ENCODE measurements around the gene CCR4. TPM values are rescaled to one million over a fixed set of nuclear protein-coding genes. Genes with fewer than 3 reads are reported as not detected.

The CCR4 gene
- total and polyA plus RNA-seq, 9 of the 15 experiments (the other 6 are each of a cell fraction or from before 2014, with no cell fraction given): 0.04 to 0.47 (median 0.25) TPM; not detected in 1

GRCh38 chr3:32934150-32934742 is 17.2 kb upstream of the CCR4 start:
- peak; percentile 61; the same call in 2 of the 3 replicates for ATAC-seq
- no TSS peak for BruUV-seq (replicated peaks)
- 0 out of 2 replicates have a peak, but pooled peaks have one; percentile 27 for TF ChIP-seq SPI1 (IDR thresholded peaks at IDR 0.05; ENCODE audit: borderline replicate concordance, low read depth, low read length)
- no peak for TF ChIP-seq IFI16 (CRISPR knock-in tag; IDR thresholded peaks at IDR 0.05)
- TF ChIP-seq POLR3A (IDR thresholded peaks at IDR 0.05; ENCODE audit: borderline replicate concordance, extremely low read depth, insufficient read depth, insufficient read length): no peak
- TF ChIP-seq ZZZ3 (IDR thresholded peaks at IDR 0.05): no peak
- TF ChIP-seq ZNF316 (IDR thresholded peaks at IDR 0.05): peak; percentile 31; the same call in 1 of the 2 replicates
- peak; percentile 54; the same call in 1 of the 2 replicates for TF ChIP-seq ARID3A (IDR thresholded peaks at IDR 0.05; ENCODE audit: borderline replicate concordance, low read depth, low read length)
- no peak for TF ChIP-seq SNIP1 (IDR thresholded peaks at IDR 0.05; ENCODE audit: low read depth)
- TF ChIP-seq SIN3B (IDR thresholded peaks at IDR 0.05; ENCODE audit: low read depth): no peak
- TF ChIP-seq DIDO1 (tag; IDR thresholded peaks at IDR 0.05; ENCODE audit: low read depth): no peak
- TF ChIP-seq FOXA3 (CRISPR knock-in tag; conservative IDR thresholded peaks at IDR 0.05 in 1 of 2, IDR thresholded peaks at IDR 0.05 in 1 of 2): no peak
- TF ChIP-seq ZNF184 (CRISPR knock-in tag; IDR thresholded peaks at IDR 0.05): no peak
- TF ChIP-seq NFE2L1 (tag; IDR thresholded peaks at IDR 0.05; ENCODE audit: borderline replicate concordance, low read depth): no peak
- no peak for TF ChIP-seq MXD1 (CRISPR knock-in tag; IDR thresholded peaks at IDR 0.05; ENCODE audit: borderline replicate concordance, poor library complexity, severe bottlenecking)
- TF ChIP-seq SMC3 (conservative IDR thresholded peaks at IDR 0.05; ENCODE audit: insufficient read depth, low read depth, low read length): peak; percentile 86
- no peak for TF ChIP-seq KAT2B (IDR thresholded peaks at IDR 0.05; ENCODE audit: low read depth, low read length)
- TF ChIP-seq PML (IDR thresholded peaks at IDR 0.05; ENCODE audit: low read length): no peak
- peak; percentile 46; the same call in 1 of the 2 replicates for TF ChIP-seq MAFK (IDR thresholded peaks at IDR 0.05; ENCODE audit: low read length)
- peak; percentile 65 to 84 (median 78) for TF ChIP-seq CTCF (IDR thresholded peaks at IDR 0.05 in 2 of 3, conservative IDR thresholded peaks at IDR 0.05 in 1 of 3; ENCODE audit: insufficient read depth in 2 of 3, low read depth in 1 of 3, low read length in 3 of 3)
- TF ChIP-seq ZNF707 (CRISPR knock-in tag; conservative IDR thresholded peaks at IDR 0.05): no peak

More at GRCh38 chr3:32934150-32934742, 17.2 kb upstream of the CCR4 start:
- Histone ChIP-seq H3K9me3 (replicated peaks; ENCODE audit: control insufficient read depth, insufficient read depth, low read depth, low read length) (no peaks in the 10 kb centered on the region), H3K27ac (ENCODE audit: extremely low read depth, low read depth, low read length) (no peak overlapping the region), H3K79me2 (ENCODE audit: control insufficient read depth, insufficient read depth, low read length) (no peaks in the 10 kb centered on the region), H3K9ac (ENCODE audit: insufficient read depth in 1 of 2, low read depth in 2 of 2, low read length in 2 of 2) (no peak overlapping the region), H3K9me1 (ENCODE audit: control insufficient read depth, insufficient read depth, low read length) (no peaks in the 10 kb centered on the region), H3K4me2 (ENCODE audit: insufficient read depth, low read length) (no peak overlapping the region), H4K20me1 (replicated peaks; ENCODE audit: control insufficient read depth, insufficient read depth, low read length) (no peaks in the 10 kb centered on the region), H2AFZ (ENCODE audit: low read depth, low read length) (no peak overlapping the region), H3K4me1 (replicated peaks in 1 of 2; ENCODE audit: control insufficient read depth in 2 of 2, insufficient read depth in 2 of 2, low read length in 2 of 2) (no peaks in the 10 kb centered on the region; a peak in 1 of 5 replicates), H3K36me3 (ENCODE audit: control insufficient read depth, insufficient read depth, low read length) (no peaks in the 10 kb centered on the region), H3K4me3 (no peak overlapping the region), H3K27me3 (ENCODE audit: control insufficient read depth in 2 of 2, insufficient read depth in 2 of 2, low read length in 2 of 2) (no peaks in the 10 kb centered on the region; a peak in 1 of 5 replicates)
- DNase-seq (ENCODE audit: extremely low read depth in 1 of 4, low spot score in 3 of 4): peak in 1 of 4 experiments; percentile 54
- 1% methylated on average over 5 of the region's 5 CpGs for WGBS (ENCODE audit: insufficient coverage, low coverage, missing lambda C conversion rate)
- ChIA-PET POLR2A (no interaction called here), CTCF (ENCODE audit: low intra/inter-chr PET ratio) (interaction anchor here (0.6 to 2.9 kb wide), 6 partner anchors 8 to 436 kb away, joined by 3 to 18 read pairs (median 4); no protein-coding TSS in a partner anchor)
- intact Hi-C loops (cut with micrococcal nuclease) (loop anchor here (1.0 to 10.0 kb wide), 4 partner anchors 152 to 424 kb away; no protein-coding TSS in a partner anchor), in situ Hi-C loops (cut with MboI) (loop anchor here (5.0 kb wide), 1 partner anchor 427 kb away; no protein-coding TSS in a partner anchor)
- peak; percentile 90 for FAIRE-seq

Data from K562 (cell line).